Uterus (tissue), 2 donors: ENCODE data around the gene PRKN.

Source experiments
- CTCF ChIP-seq, 4 experiments: fragments of 200-600 bp in 2 of 4; fragments of 450-650 bp in 2 of 4; sonication (generic) in 2 of 4; IDR thresholded peaks; one replicate each; pipeline ENCODE4 v1.5.1; 2016 to 2019; ENCODE audit warnings: antibody characterized with exemption in 4 of 4, mild to moderate bottlenecking in 2 of 4, moderate library complexity in 1 of 4
- POLR2A ChIP-seq, 2 donors: fragments of 450-650 bp; IDR thresholded peaks; one replicate each; pipeline ENCODE4 v1.6.1; 2016; ENCODE audit warnings: antibody characterized with exemption in 2 of 2, mild to moderate bottlenecking in 1 of 2, moderate library complexity in 1 of 2

- TF ChIP-seq CTCF (IDR thresholded peaks at IDR 0.05) (no peak), POLR2A (IDR thresholded peaks at IDR 0.05) (no peak)
Measured at GRCh38 chr6:161568885-161569456, 1158.6 kb downstream of the PRKN start.
